ENCODE data around the gene TM7SF2. TPM values are rescaled to one million over a fixed set of nuclear protein-coding genes. Genes with fewer than 3 reads are reported as not detected.
A peak's percentile ranks its signal among the peaks of the same experiment; 100 is the strongest.

TM7SF2 gene
- polyA plus RNA-seq, 1 donor (not counting 4 experiments of a cell fraction or from before 2014, with no cell fraction given), result 9.7 TPM

GRCh38 chr11:65096926-65097325 lies 14.7 kb upstream of the TM7SF2 start:
- Histone ChIP-seq H3K79me2 (ENCODE audit: control insufficient read depth, insufficient read depth, low read length) (peaks cover 11% of the 10 kb centered on the region), H3K9me1 (ENCODE audit: control insufficient read depth, extremely low read depth, insufficient read depth, low read length) (no peaks in the 10 kb centered on the region), H3K4me3 (ENCODE audit: control insufficient read depth in 2 of 3, extremely low read depth in 1 of 3, insufficient read depth in 2 of 3, low read depth in 1 of 3, low read length in 3 of 3) (peak overlapping the region; percentile 69 to 88 (median 80)), H3K36me3 (ENCODE audit: control insufficient read depth in 2 of 2, extremely low read depth in 1 of 2, insufficient read depth in 2 of 2, low read length in 2 of 2) (peaks cover 0 to 2% of the 10 kb centered on the region in 2 experiments), H4K20me1 (ENCODE audit: control insufficient read depth, extremely low read depth, insufficient read depth, low read length) (no peaks in the 10 kb centered on the region), H2AFZ (ENCODE audit: control insufficient read depth, low read length) (no peak overlapping the region), H3K27me3 (ENCODE audit: control insufficient read depth, extremely low read depth, insufficient read depth, low read length) (no peaks in the 10 kb centered on the region), H3K9me3 (ENCODE audit: control insufficient read depth, low read depth, low read length) (no peaks in the 10 kb centered on the region), H3K27ac (ENCODE audit: control insufficient read depth, insufficient read depth, low read length) (peak overlapping the region; percentile 29), H3K4me2 (ENCODE audit: control insufficient read depth, extremely low read depth, insufficient read depth, low read depth, low read length) (peak overlapping the region; percentile 82), H3K9ac (ENCODE audit: control insufficient read depth, extremely low read depth, insufficient read depth, low read length) (peak overlapping the region; percentile 82), H3K4me1 (ENCODE audit: control insufficient read depth, extremely low read depth, insufficient read depth, low read length) (peaks cover 10% of the 10 kb centered on the region)
- FAIRE-seq (no peak), DNase-seq (ENCODE audit: low read depth, low spot score) (no peak)
- dilution Hi-C loops (cut with MboI; ENCODE audit: extremely low pct_ligation_motif_present, low sequenced_read_pairs), result no loop called here
- no peak for TF ChIP-seq CTCF (optimal IDR thresholded peaks at IDR 0.05 in 1 of 3, IDR thresholded peaks at IDR 0.05 in 1 of 3, conservative IDR thresholded peaks at IDR 0.05 in 1 of 3; ENCODE audit: extremely low read depth in 1 of 3, insufficient read depth in 2 of 3, low read length in 3 of 3)
- no peak for TF ChIP-seq EZH2 (IDR thresholded peaks at IDR 0.05; ENCODE audit: low read length)

- FAIRE-seq, result no peak
- peaks cover 5% of the 10 kb centered on the region for H3K4me1 ChIP-seq (ENCODE audit: control insufficient read depth, extremely low read depth, insufficient read depth, low read length)
- dilution Hi-C loops (cut with MboI; ENCODE audit: extremely low pct_ligation_motif_present, low sequenced_read_pairs), result no loop called here
These were observed 10.9 kb upstream of the TM7SF2 start for GRCh38 chr11:65100674-65101350.

More at GRCh38 chr11:65100674-65101350, 10.9 kb upstream of the TM7SF2 start:
- DNase-seq (ENCODE audit: low read depth, low spot score), result no peak
- Histone ChIP-seq H3K36me3 (ENCODE audit: control insufficient read depth in 2 of 2, extremely low read depth in 1 of 2, insufficient read depth in 2 of 2, low read length in 2 of 2) (peaks cover 6 to 10% of the 10 kb centered on the region in 2 experiments), H3K4me3 (ENCODE audit: control insufficient read depth in 2 of 3, extremely low read depth in 1 of 3, insufficient read depth in 2 of 3, low read depth in 1 of 3, low read length in 3 of 3) (no peak overlapping the region), H3K9me3 (ENCODE audit: control insufficient read depth, low read depth, low read length) (no peaks in the 10 kb centered on the region), H2AFZ (ENCODE audit: control insufficient read depth, low read length) (no peak overlapping the region), H4K20me1 (ENCODE audit: control insufficient read depth, extremely low read depth, insufficient read depth, low read length) (no peaks in the 10 kb centered on the region), H3K4me2 (ENCODE audit: control insufficient read depth, extremely low read depth, insufficient read depth, low read depth, low read length) (no peak overlapping the region), H3K27ac (ENCODE audit: control insufficient read depth, insufficient read depth, low read length) (no peak overlapping the region), H3K79me2 (ENCODE audit: control insufficient read depth, insufficient read depth, low read length) (peaks cover 12% of the 10 kb centered on the region), H3K27me3 (ENCODE audit: control insufficient read depth, extremely low read depth, insufficient read depth, low read length) (no peaks in the 10 kb centered on the region), H3K9me1 (ENCODE audit: control insufficient read depth, extremely low read depth, insufficient read depth, low read length) (no peaks in the 10 kb centered on the region), H3K9ac (ENCODE audit: control insufficient read depth, extremely low read depth, insufficient read depth, low read length) (no peak overlapping the region)
- TF ChIP-seq CTCF (optimal IDR thresholded peaks at IDR 0.05 in 1 of 3, IDR thresholded peaks at IDR 0.05 in 1 of 3, conservative IDR thresholded peaks at IDR 0.05 in 1 of 3; ENCODE audit: extremely low read depth in 1 of 3, insufficient read depth in 2 of 3, low read length in 3 of 3) (no peak), EZH2 (IDR thresholded peaks at IDR 0.05; ENCODE audit: low read length) (no peak)
